Vagina (tissue), 2 donors: ENCODE data around the gene MDM1. TPM values are rescaled to one million over a fixed set of nuclear protein-coding genes. Genes with fewer than 3 reads are reported as not detected.

ENCODE experiments used
- DNase-seq, 2 donors: peaks; one replicate each; pipeline ENCODE4 v3.0.0-alpha.2; 2017; ENCODE audit errors: extremely low spot score in 2 of 2
- H3K27ac ChIP-seq: fragments of 200-600 bp; sonication (generic); one replicate; pipeline ENCODE4 v1.5.1; 2019
- H3K27me3 ChIP-seq: fragments of 200-600 bp; sonication (generic); one replicate; pipeline ENCODE4 v1.5.1; 2019
- H3K36me3 ChIP-seq, 2 donors: fragments of 200-600 bp; sonication (generic); one replicate each; pipeline ENCODE4 v1.5.1; 2017 to 2019
- H3K4me1 ChIP-seq: fragments of 200-600 bp; sonication (generic); one replicate; pipeline ENCODE4 v1.5.1; 2019
- H3K4me3 ChIP-seq, 2 donors: fragments of 200-600 bp; sonication (generic); 1 replicate in 1 of 2; 2 replicates in 1 of 2; pipeline ENCODE4 v1.5.1; 2016 to 2019
- H3K9me3 ChIP-seq: fragments of 200-600 bp; sonication (generic); one replicate; pipeline ENCODE4 v1.5.1; 2019
- CTCF ChIP-seq, 3 experiments: fragments of 450-650 bp in 2 of 3; fragments of 200-600 bp in 1 of 3; sonication (generic) in 1 of 3; IDR thresholded peaks; one replicate each; pipeline ENCODE4 v1.5.1; 2017 to 2019; ENCODE audit warnings: antibody characterized with exemption in 3 of 3, mild to moderate bottlenecking in 2 of 3, moderate library complexity in 2 of 3
- POLR2A ChIP-seq, 2 donors: fragments of 450-650 bp; IDR thresholded peaks; one replicate each; pipeline ENCODE4 v1.6.1; 2017; ENCODE audit warnings: antibody characterized with exemption in 2 of 2, mild to moderate bottlenecking in 2 of 2, moderate library complexity in 2 of 2
- POLR2AphosphoS5 ChIP-seq, 2 donors: sonication (generic); formaldehyde crosslinking; IDR thresholded peaks; one replicate each; pipeline ENCODE4 v1.9.0; 2017; ENCODE audit warnings: antibody characterized with exemption in 2 of 2, mild to moderate bottlenecking in 2 of 2, low read depth in 1 of 2; ENCODE audit not compliant: insufficient read depth in 1 of 2
- intact Hi-C: fragments of 100-400 bp; cut with DNase I; formaldehyde crosslinking; loops from one replicate; pipeline ENCODE4 v1.15.1; 2023
- total RNA-seq: library from RNA; depleted of rRNA; stranded (reverse); fragments of >200 nt; gene quantifications from one replicate; pipeline ENCODE4 v1.2.3, GENCODE V29; 2016

The MDM1 gene
- total RNA-seq, 1 donor from 2014 or later = 30.0 TPM

GRCh38 chr12:68349921-68350606 is 17.9 kb upstream of the MDM1 start:
- no peak overlapping the region for H3K27ac ChIP-seq
- H3K36me3 ChIP-seq = no peaks in the 10 kb centered on the region
- no peak overlapping the region for H3K4me3 ChIP-seq
- no peak for DNase-seq
- no peaks in the 10 kb centered on the region for H3K9me3 ChIP-seq
- no peaks in the 10 kb centered on the region for H3K27me3 ChIP-seq
- intact Hi-C loops = no loop called here
- TF ChIP-seq POLR2AphosphoS5 (IDR thresholded peaks at IDR 0.05; ENCODE audit: insufficient read depth in 1 of 2, low read depth in 1 of 2) (no peak), POLR2A (IDR thresholded peaks at IDR 0.05) (no peak), CTCF (IDR thresholded peaks at IDR 0.05) (no peak)
- H3K4me1 ChIP-seq = no peaks in the 10 kb centered on the region

- H3K9me3 ChIP-seq = no peaks in the 10 kb centered on the region
- DNase-seq = no peak
- no peaks in the 10 kb centered on the region for H3K27me3 ChIP-seq
- TF ChIP-seq POLR2AphosphoS5 (IDR thresholded peaks at IDR 0.05; ENCODE audit: insufficient read depth in 1 of 2, low read depth in 1 of 2) (no peak), POLR2A (IDR thresholded peaks at IDR 0.05) (no peak), CTCF (IDR thresholded peaks at IDR 0.05) (no peak)
- H3K27ac ChIP-seq = no peak overlapping the region
- H3K4me3 ChIP-seq = no peak overlapping the region
- intact Hi-C loops = no loop called here
- no peaks in the 10 kb centered on the region for H3K4me1 ChIP-seq
- H3K36me3 ChIP-seq = no peaks in the 10 kb centered on the region
Observed at GRCh38 chr12:68349220-68349621, 17.1 kb upstream of the MDM1 start.

- no peak for DNase-seq
- intact Hi-C loops = no loop called here
- H3K27me3 ChIP-seq = no peaks in the 10 kb centered on the region
Observed at GRCh38 chr12:68348419-68348818, 16.3 kb upstream of the MDM1 start.

GRCh38 chr12:68345763-68346162 is 13.6 kb upstream of the MDM1 start:
- Histone ChIP-seq H3K9me3 (no peaks in the 10 kb centered on the region), H3K27ac (no peak overlapping the region), H3K4me1 (no peaks in the 10 kb centered on the region), H3K27me3 (no peaks in the 10 kb centered on the region), H3K36me3 (no peaks in the 10 kb centered on the region), H3K4me3 (no peak overlapping the region)
- intact Hi-C loops = no loop called here
- TF ChIP-seq POLR2AphosphoS5 (IDR thresholded peaks at IDR 0.05; ENCODE audit: insufficient read depth in 1 of 2, low read depth in 1 of 2) = no peak
- no peak for TF ChIP-seq POLR2A (IDR thresholded peaks at IDR 0.05)
- no peak for TF ChIP-seq CTCF (IDR thresholded peaks at IDR 0.05)
- DNase-seq = no peak

More at GRCh38 chr12:68348419-68348818, 16.3 kb upstream of the MDM1 start:
- Histone ChIP-seq H3K4me1 (no peaks in the 10 kb centered on the region), H3K27ac (no peak overlapping the region), H3K4me3 (no peak overlapping the region), H3K36me3 (no peaks in the 10 kb centered on the region), H3K9me3 (no peaks in the 10 kb centered on the region)
- TF ChIP-seq POLR2A (IDR thresholded peaks at IDR 0.05) = no peak
- TF ChIP-seq POLR2AphosphoS5 (IDR thresholded peaks at IDR 0.05; ENCODE audit: insufficient read depth in 1 of 2, low read depth in 1 of 2) = no peak
- no peak for TF ChIP-seq CTCF (IDR thresholded peaks at IDR 0.05)

- no peaks in the 10 kb centered on the region for H3K4me1 ChIP-seq
- H3K27ac ChIP-seq = no peak overlapping the region
- TF ChIP-seq POLR2A (IDR thresholded peaks at IDR 0.05) (no peak), POLR2AphosphoS5 (IDR thresholded peaks at IDR 0.05; ENCODE audit: insufficient read depth in 1 of 2, low read depth in 1 of 2) (no peak), CTCF (IDR thresholded peaks at IDR 0.05) (no peak)
- intact Hi-C loops = no loop called here
- H3K27me3 ChIP-seq = no peaks in the 10 kb centered on the region
- H3K4me3 ChIP-seq = no peak overlapping the region
- H3K9me3 ChIP-seq = no peaks in the 10 kb centered on the region
- DNase-seq = no peak
- no peaks in the 10 kb centered on the region for H3K36me3 ChIP-seq
Observed at GRCh38 chr12:68344126-68344525, 12.0 kb upstream of the MDM1 start.
